Stomach smooth muscle (tissue), 2 donors: ENCODE results near the gene COL20A1.

Source experiments
- H3K27ac ChIP-seq: one replicate; pipeline ENCODE4 v1.7.0; 2013; ENCODE audit warnings: mild to moderate bottlenecking, low read length, inconsistent platforms
- H3K27me3 ChIP-seq, 2 donors: one replicate each; pipeline ENCODE4 v1.7.0; 2013; ENCODE audit warnings: low read length in 2 of 2; ENCODE audit not compliant: insufficient read depth in 2 of 2, control insufficient read depth in 1 of 2
- H3K36me3 ChIP-seq, 2 donors: one replicate each; pipeline ENCODE4 v1.7.0; 2013; ENCODE audit warnings: low read length in 2 of 2; ENCODE audit not compliant: control insufficient read depth in 2 of 2, insufficient read depth in 2 of 2
- H3K4me1 ChIP-seq: one replicate; pipeline ENCODE4 v1.7.0; 2013; ENCODE audit warnings: low read length; ENCODE audit not compliant: control insufficient read depth, insufficient read depth
- H3K4me3 ChIP-seq, 2 donors: one replicate each; pipeline ENCODE4 v1.7.0; 2013; ENCODE audit warnings: low read length in 2 of 2
- H3K9ac ChIP-seq, 2 donors: one replicate each; pipeline ENCODE4 v1.7.0; 2013; ENCODE audit warnings: low read length in 2 of 2, mild to moderate bottlenecking in 1 of 2
- H3K9me3 ChIP-seq, 2 donors: one replicate each; pipeline ENCODE4 v1.7.0; 2013; ENCODE audit warnings: low read length in 2 of 2; ENCODE audit not compliant: control insufficient read depth in 2 of 2
- donor health status: healthy.
- donor health status: Pancreatic carcinoma.

The COL20A1 gene

DNA sequence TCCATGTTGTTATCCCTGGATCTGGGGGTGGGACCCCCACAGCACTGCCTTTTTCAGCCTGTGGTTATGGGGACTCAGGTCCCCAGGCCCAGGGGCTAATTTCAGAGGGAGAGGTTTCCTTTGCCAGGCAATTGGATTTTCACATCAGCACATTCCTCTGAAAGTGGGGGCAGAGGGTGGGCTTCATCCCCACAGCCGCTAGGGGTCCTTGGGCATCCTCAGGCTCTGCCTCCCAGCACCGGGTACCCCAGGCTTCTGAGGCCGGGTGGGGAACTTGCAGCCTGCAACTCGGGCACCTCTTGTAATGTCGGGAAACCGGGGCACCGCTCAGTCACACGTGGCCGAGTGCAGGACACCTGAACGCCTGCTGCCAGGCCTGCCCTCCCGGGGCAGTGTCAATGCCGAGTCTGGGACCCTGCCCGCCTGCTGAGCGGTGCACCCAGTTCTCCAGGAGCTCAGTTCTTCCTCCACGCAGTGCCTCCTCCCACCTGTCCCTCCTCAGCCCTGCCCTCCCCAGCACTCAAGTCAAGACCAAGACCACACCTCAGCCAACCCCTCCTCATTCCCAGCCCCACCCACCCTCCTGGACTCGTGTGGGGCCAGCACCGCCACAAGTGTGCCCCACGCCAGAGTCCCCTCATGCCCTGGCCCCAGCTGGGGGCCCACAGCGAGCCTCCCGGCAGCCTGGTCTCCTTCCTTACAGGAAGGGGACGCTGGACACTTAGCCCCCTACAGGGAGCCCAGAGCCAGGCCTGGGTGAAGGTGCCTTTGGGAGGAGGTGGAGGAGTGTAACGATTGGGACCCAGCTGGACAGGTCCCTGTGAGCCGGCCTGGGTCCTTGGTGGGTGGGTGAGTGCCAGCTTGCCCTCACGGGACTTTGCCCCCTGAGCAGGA is 77.0 kb downstream of the COL20A1 start:
- H3K27ac ChIP-seq, result no peak overlapping the region
- H3K36me3 ChIP-seq, result no peaks in the 10 kb centered on the region
- H3K9me3 ChIP-seq, result no peaks in the 10 kb centered on the region
- peaks cover 23 to 35% of the 10 kb centered on the region in 2 donors for H3K27me3 ChIP-seq
- no peak overlapping the region for H3K4me3 ChIP-seq
- H3K9ac ChIP-seq, result no peak overlapping the region
- H3K4me1 ChIP-seq, result no peaks in the 10 kb centered on the region

DNA sequence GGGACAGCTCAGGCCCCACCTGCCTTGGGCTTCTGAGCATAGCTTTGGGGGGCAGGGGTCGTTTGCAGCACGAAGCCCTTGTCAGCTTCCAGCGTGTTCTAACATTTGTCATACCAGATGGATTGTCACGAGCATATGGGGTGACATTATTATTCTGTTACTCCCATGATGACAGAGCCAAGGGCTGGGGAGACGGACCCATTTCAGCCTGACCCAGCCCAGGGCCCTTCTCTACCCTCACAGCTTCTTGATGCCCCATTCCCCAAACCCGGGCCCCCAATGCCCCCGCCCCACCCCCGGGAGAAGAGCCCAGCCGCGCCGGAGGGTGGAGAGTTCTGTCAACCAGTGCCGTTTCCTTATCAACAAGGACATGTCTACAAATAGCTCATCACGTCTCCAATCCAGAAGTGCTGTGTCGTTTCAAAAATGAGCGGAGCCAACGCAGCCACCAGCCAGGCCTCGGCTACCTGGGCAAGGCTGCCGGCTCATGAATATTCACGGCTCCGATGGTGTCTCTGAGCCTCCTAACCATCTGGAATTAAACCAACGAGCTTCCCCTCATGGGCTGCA is 77.7 kb downstream of the COL20A1 start:
- Histone ChIP-seq H3K36me3 (no peaks in the 10 kb centered on the region), H3K9me3 (no peaks in the 10 kb centered on the region), H3K4me3 (no peak overlapping the region), H3K27ac (no peak overlapping the region), H3K27me3 (peaks cover 27 to 31% of the 10 kb centered on the region in 2 donors), H3K9ac (no peak overlapping the region), H3K4me1 (no peaks in the 10 kb centered on the region)

DNA sequence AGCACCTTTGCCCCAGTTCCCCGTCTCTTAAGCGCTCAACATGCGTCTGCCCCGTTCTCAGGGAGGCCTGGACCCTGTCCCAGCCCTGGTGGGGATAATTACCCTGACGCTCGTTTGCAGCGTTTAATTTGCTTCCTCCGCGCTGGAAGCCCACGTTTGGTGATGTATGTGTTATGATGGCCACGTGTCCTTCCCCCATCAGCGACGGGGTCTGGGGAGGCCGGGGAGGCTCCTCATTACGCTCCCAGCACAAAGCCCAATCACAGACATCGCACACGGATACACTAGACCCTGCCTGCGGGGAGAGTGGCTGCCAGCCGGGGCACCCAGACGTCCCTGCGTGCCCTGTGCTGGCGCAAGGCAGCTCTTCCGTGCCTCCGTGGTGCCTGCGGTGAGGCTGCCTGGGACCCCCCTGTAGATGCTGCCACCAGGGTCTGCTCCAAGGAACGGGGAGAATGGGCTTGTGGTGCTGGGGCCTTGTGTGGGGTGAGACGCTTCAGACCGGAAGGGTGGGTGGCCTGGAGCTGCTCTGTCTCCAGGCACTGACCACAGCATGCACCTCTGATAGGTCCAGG is 78.4 kb downstream of the COL20A1 start:
- H3K27ac ChIP-seq, result no peak overlapping the region
- peaks cover 31 to 33% of the 10 kb centered on the region in 2 donors for H3K27me3 ChIP-seq
- no peaks in the 10 kb centered on the region for H3K9me3 ChIP-seq
- H3K9ac ChIP-seq, result no peak overlapping the region
- no peak overlapping the region for H3K4me3 ChIP-seq
- no peaks in the 10 kb centered on the region for H3K4me1 ChIP-seq
- H3K36me3 ChIP-seq, result no peaks in the 10 kb centered on the region

DNA sequence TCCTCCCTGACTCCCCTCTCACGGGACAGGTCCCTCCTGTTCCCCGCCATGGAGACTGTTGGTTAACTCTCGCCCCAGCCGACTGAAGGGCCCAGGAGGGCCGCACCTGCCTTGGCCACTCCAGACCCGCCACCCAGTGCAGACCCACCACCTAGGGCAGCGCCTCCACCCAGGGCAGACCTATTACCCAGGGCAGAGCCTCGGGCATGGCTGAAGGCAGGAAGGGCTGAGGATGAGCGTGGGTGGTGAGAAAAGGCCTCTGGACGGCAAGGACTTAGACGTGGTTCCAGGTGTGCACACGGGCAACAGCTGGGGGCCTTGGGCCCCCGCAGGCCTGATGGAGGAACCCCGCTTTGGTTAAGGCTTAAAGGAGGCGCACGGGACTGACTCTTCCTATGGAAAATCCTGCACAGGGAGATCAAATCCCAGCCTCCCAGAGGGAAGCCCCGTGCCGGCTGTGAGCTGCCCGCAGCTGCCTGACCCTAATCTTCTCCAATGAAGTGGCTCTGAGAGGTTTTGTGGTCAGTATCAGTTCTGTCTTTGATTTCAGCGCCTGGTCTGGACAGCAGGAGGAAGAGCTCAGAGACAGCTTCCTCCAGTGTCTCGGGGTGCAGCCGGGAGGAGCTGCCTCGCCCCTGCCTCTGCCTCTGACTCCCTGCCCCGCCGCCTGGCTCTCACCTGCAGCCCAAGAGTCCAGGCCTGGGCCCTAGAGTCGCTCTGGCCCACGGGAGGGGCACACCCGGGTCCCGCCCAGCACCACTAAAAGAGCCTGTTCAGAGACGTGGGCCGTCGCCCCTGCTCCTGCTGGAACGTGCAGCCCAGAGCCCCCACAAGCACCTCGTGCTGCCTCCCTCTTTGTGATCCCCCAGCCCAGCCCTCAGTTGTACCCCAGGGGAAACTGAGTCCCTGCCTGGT is 80.2 kb downstream of the COL20A1 start:
- no peak overlapping the region for H3K4me3 ChIP-seq
- H3K27ac ChIP-seq, result no peak overlapping the region
- H3K27me3 ChIP-seq, result peaks cover 44 to 45% of the 10 kb centered on the region in 2 donors

DNA sequence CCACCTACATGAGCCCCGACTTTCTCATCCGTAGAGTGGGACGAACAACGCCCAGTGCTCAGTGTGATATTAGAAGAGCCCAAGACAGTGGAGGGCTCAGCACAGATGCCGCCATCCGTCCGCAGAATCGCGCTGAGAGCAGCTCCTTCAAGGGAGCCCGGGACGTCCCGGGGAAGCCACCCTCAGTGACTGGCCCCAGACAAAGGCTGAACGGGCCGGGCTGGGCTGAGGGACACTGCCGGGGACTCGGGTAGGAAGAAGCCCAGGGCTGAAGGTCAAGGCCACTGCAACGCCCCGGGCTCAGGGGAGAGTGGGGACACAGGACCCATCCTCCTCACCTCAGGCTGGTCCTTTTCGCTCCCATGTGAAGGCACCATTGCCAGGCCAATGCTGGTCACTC is 81.0 kb downstream of the COL20A1 start:
- Histone ChIP-seq H3K27ac (no peak overlapping the region), H3K9me3 (no peaks in the 10 kb centered on the region), H3K36me3 (no peaks in the 10 kb centered on the region)

More for the DNA sequence above, 80.2 kb downstream of the COL20A1 start:
- H3K9ac ChIP-seq, result no peak overlapping the region
- no peaks in the 10 kb centered on the region for H3K36me3 ChIP-seq
- no peaks in the 10 kb centered on the region for H3K9me3 ChIP-seq
- H3K4me1 ChIP-seq, result no peaks in the 10 kb centered on the region

DNA sequence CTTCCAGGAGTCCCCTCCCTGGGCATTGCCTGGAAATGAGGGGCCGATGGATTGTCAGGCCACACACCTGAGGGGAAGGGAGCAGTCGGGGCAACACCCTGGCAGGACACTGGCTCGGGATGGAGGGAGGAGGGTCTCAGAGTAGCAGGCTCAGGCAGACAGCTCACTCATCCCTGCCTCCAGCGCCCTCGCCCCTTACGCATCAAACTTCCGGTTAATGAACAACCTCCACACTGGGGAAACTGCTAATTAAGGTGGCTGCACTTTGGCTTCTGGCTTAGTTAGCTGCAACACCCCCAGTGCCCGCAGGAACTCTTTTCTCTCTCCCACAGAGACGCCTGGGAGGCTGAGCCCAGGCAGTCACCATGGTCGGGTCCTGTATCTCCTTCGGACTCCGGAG is 81.5 kb downstream of the COL20A1 start:
- Histone ChIP-seq H3K4me3 (no peak overlapping the region), H3K9me3 (no peaks in the 10 kb centered on the region), H3K9ac (no peak overlapping the region), H3K36me3 (no peaks in the 10 kb centered on the region), H3K4me1 (no peaks in the 10 kb centered on the region), H3K27ac (no peak overlapping the region), H3K27me3 (peaks cover 46 to 52% of the 10 kb centered on the region in 2 donors)

More for the DNA sequence above, 81.0 kb downstream of the COL20A1 start:
- Histone ChIP-seq H3K4me3 (no peak overlapping the region), H3K4me1 (no peaks in the 10 kb centered on the region), H3K9ac (no peak overlapping the region), H3K27me3 (peaks cover 43 to 49% of the 10 kb centered on the region in 2 donors)

DNA sequence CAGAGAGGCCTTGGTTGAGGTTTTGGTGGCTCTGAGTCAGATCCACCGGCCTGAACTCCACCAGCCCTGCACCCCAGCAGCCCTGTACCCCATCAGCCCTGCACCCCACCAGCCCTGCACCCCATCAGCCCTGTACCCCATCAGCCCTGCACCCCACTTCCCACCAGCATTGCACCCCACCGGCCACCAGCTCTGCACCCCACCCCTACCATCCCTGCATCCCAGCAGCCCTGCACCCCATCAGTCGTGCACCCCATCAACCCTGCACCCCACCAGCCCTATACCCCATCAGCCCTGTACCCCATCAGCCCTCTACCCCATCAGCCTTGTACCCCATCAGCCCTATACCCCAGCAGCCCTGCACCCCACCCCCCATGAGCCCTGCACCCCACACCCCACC is 82.5 kb downstream of the COL20A1 start:
- no peaks in the 10 kb centered on the region for H3K36me3 ChIP-seq
- H3K27me3 ChIP-seq, result peaks cover 50 to 55% of the 10 kb centered on the region in 2 donors
- H3K4me3 ChIP-seq, result no peak overlapping the region
- H3K9me3 ChIP-seq, result no peaks in the 10 kb centered on the region
- no peak overlapping the region for H3K27ac ChIP-seq
- no peak overlapping the region for H3K9ac ChIP-seq
- H3K4me1 ChIP-seq, result no peaks in the 10 kb centered on the region

DNA sequence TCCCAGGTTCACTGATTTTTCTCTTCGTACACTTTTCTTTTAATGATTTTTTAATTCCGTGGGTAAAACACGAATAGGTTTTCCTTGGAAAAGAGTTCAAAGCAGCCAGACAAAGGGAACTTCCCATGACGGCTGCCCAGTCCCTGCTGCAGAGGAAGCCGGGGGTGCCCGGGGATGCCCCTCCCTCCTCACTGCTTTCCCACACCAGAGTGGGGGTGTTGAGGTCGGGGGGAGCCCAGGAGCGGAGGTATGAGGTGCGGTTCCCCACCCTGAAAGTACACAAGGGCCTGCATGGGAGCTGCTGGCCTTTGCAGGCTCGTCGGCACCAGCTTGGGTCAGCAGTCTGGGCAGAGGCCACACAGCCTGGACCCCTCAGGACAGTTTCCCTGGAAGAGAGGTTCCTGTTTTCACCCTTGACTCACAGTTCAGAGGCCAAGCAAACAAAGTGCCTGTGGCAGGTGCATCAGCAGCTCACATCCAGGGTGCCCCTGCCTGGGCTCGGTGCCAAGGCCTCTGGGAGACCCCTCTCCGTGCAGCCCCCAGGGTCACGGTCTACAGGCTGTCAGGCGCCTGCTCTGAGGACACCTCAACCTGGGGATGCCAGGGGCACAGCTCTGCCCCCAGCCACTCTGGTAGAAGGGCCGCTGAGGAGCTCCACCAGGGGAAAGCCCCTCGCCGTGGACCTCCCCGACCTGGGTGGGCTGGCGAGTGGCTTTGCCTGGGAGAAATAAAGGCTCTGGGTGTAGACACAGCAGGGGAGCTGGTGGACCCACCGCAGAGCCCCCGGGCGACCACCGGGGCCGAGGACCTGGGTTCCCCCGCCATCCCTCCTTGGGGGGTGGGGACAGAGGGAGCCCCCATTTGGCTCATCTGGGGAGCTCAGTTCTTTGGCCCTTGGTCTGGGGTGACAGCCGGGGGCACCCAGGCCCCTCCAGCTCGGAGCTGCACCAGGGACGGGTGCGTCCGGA is 83.6 kb downstream of the COL20A1 start:
- no peak overlapping the region for H3K27ac ChIP-seq
- H3K9ac ChIP-seq, result no peak overlapping the region
- no peak overlapping the region for H3K4me3 ChIP-seq
- no peaks in the 10 kb centered on the region for H3K36me3 ChIP-seq
- no peaks in the 10 kb centered on the region for H3K4me1 ChIP-seq
- H3K9me3 ChIP-seq, result no peaks in the 10 kb centered on the region
- peaks cover 52 to 55% of the 10 kb centered on the region in 2 donors for H3K27me3 ChIP-seq

DNA sequence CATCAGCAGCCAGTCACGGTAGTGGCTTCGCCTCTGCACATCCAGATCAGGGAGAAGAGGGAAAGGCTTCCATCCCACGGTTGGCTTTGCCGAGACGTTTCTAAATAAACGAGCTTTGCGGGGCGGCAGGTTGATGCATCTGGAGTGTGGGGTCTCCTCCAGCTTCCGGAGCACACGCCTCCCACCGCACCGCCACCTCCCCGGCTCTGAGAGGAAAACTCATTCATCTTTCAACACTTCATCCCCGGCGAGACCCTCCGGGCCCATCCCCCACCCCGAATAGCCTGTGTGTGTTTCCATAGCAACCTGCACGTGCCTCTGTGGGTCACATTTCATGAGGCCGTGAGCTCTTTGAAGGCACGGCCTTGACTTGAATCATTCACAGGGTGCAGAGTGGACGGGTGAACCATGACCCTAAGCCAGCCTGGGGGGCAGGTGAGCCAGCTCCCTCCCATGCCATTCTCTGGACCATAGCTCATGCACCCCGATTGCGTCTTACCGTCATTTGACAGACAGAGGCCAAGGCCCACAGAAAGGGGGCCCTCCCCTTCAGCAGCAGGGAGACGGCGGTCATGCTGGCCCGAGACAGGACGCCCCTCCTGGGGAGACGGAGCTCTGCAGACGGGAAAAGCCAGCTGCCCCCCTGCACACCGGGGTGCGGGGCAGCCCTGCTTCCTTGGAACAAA is 84.4 kb downstream of the COL20A1 start:
- peaks cover 2% of the 10 kb centered on the region for H3K4me1 ChIP-seq
- H3K9me3 ChIP-seq, result no peaks in the 10 kb centered on the region
- no peak overlapping the region for H3K4me3 ChIP-seq
- H3K27me3 ChIP-seq, result peaks cover 51 to 59% of the 10 kb centered on the region in 2 donors
- no peaks in the 10 kb centered on the region for H3K36me3 ChIP-seq
- H3K9ac ChIP-seq, result no peak overlapping the region
- H3K27ac ChIP-seq, result no peak overlapping the region
